Activated naive CD4-positive, alpha-beta T cell (primary cell): ENCODE measurements around the gene KIFC1.
"Not testable (repeated sequence)": the region's sequence is repeated elsewhere in the genome, so short reads cannot be mapped to it uniquely, and the experiment has no call there.

Experiments used
- DNase-seq, 4 experiments: peaks; one replicate each; lab custom pipeline; 2025; lab: John Stamatoyannopoulos, UW

The KIFC1 gene

GRCh38 chr6:33373960-33374910, 17.4 kb upstream of the KIFC1 start:
- DNase-seq = no peak

DNA sequence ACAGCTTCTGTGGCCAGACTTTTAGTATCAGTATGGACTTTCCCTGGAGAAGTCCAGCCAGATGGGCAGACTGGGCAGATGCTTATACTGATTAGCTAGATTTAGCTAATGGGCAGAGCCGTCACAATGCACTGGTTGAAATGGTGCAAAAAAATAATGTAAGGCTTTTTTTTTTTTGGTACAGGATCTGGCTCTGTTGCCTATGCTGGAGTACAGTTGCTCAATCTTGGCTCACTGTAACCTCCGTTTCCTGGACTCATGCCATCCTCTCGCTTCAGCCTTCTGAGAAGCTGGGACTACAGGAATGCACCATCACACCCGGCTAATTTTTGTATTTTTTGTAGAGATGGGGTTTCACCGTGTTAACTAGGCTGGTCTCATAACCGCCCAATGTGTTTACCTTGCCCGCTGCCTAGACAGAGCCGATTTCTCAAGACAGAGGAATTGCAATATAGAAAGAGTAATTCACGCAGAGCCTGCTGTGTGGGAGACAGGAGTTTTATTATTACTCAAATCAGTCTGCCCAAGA, 16.4 kb upstream of the KIFC1 start:
- no peak for DNase-seq

GRCh38 chr6:33377171-33377570, 14.5 kb upstream of the KIFC1 start:
- DNase-seq = no peak

DNA sequence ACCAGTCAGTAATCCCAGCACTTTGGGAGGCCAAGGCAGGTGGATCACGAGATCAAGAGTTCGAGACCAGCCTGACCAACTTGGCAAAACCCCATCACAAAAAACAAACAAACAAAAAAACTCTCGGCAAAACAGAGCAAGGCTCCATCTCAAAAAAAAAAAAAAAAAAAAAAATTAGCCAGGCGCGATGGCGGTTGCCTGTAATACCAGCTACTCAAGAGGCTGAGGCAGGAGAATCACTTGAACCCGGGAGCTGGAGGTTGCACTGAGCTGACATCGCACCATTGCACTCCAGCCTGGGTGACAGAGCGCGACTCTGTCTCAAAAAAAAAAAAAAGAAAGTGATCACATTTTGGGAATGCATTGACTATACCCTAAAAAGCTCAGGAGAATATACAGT, 12.4 kb upstream of the KIFC1 start:
- DNase-seq = not testable (repeated sequence)

- no peak for DNase-seq
These were observed 11.2 kb upstream of the KIFC1 start for GRCh38 chr6:33380272-33380981.

GRCh38 chr6:33383427-33384185, 8.0 kb upstream of the KIFC1 start:
- DNase-seq = no peak

- no peak for DNase-seq
These were observed 7.0 kb upstream of the KIFC1 start for GRCh38 chr6:33384581-33385020.

- no peak for DNase-seq
These were observed 1.4 kb upstream of the KIFC1 start for GRCh38 chr6:33390173-33390572.

GRCh38 chr6:33390767-33391277, 801 bp upstream of the KIFC1 start:
- no peak for DNase-seq

GRCh38 chr6:33391922-33392594, 435 bp downstream of the KIFC1 start:
- DNase-seq = peak in 1 of 4 experiments; percentile 47

GRCh38 chr6:33392595-33392948, 949 bp downstream of the KIFC1 start:
- DNase-seq = no peak

DNA sequence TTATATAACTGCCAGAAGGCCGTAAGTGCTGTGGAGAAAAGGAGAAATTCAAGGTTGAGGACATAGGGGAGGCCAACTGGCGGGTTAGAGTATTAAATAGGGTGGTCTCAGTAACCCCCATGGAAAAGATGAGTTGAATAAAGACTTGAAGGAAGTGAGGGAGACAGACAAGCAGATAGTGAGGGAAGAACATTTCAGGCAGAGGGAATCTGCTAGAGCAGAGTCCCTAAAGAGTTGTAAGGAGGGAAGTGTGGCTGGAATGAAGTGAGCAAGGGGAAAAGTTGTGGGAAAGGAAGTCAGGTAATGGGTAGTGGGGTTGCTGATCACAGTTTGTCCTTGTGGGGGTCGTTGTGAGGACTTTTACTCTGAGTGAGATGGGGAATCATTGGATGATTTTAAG, 1.4 kb downstream of the KIFC1 start:
- no peak for DNase-seq

GRCh38 chr6:33397541-33397940, 5.9 kb downstream of the KIFC1 start:
- no peak for DNase-seq

DNA sequence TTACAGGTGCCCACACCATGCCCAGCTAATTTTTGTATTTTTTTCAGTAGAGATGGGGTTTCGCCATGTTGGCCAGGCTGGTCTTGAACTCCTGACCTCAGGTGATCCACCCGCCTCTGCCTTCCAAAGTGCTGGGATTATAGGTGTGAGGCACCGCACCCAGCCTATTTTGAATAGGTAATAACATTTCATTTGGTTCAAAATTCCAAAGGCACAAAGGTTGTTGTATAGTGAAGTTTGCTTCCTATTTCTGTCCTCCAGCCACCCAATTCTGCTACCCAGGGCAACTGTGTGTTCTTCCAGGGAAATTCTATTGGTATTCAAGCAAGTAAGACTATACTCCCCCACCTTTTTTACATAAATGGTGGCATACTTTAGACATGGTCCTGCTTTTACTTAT, 7.0 kb downstream of the KIFC1 start:
- DNase-seq = not testable (repeated sequence)

DNA sequence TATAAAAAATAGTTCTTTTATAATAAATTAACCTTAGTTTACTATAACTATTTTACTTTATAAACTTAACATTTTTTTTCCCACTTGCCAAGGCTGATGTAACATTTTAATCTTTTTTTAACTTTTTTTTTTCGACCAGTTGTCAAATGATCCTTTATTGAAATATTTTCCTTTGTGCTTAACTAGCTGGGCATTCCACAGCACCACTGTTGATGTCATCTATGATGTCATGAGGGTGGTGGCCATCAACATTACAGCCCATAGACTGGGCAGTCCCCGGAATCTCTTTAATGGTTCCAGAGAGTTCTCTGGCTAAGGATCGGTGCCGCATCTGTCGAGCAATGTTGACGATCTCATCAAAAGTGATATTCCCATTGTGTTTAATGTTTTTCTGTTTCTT, 8.3 kb downstream of the KIFC1 start:
- not testable (repeated sequence) for DNase-seq

DNA sequence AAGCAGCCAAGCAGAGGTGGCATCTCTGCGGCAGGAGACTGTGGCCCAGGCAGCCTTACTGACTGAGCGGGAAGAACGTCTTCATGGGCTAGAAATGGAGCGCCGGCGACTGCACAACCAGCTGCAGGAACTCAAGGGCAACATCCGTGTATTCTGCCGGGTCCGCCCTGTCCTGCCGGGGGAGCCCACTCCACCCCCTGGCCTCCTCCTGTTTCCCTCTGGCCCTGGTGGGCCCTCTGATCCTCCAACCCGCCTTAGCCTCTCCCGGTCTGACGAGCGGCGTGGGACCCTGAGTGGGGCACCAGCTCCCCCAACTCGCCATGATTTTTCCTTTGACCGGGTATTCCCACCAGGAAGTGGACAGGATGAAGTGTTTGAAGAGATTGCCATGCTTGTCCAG, 13.3 kb downstream of the KIFC1 start:
- no peak for DNase-seq

GRCh38 chr6:33405386-33405940, 13.8 kb downstream of the KIFC1 start:
- no peak for DNase-seq

GRCh38 chr6:33406126-33406525, 14.5 kb downstream of the KIFC1 start:
- no peak for DNase-seq

DNA sequence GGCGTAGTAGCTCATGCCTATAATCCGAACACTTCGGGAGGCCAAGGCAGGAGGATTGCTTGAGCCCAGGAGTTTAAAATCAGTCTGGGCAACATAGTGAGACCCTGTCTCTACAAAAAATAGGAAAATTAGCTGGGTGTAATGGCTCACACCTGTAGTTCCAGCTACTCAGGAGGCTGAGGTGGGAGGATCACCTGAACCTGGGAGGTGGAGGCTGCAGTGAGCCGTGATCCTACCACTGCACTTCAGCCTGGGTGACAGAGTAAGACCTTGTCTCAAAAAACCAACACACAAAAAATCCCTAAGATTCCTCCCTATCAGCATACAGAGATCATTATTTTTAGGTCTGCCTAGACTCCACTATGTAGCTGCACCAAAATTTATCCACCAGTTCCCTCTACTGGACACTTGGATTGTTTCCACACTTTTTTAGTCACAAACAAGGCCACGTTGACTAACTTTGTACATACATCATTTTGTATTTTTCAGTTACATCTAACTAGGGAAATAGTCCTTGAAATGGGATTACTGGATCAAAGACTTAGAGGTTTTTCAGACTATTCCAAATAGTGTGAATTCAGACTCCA, 15.6 kb downstream of the KIFC1 start:
- no peak for DNase-seq

DNA sequence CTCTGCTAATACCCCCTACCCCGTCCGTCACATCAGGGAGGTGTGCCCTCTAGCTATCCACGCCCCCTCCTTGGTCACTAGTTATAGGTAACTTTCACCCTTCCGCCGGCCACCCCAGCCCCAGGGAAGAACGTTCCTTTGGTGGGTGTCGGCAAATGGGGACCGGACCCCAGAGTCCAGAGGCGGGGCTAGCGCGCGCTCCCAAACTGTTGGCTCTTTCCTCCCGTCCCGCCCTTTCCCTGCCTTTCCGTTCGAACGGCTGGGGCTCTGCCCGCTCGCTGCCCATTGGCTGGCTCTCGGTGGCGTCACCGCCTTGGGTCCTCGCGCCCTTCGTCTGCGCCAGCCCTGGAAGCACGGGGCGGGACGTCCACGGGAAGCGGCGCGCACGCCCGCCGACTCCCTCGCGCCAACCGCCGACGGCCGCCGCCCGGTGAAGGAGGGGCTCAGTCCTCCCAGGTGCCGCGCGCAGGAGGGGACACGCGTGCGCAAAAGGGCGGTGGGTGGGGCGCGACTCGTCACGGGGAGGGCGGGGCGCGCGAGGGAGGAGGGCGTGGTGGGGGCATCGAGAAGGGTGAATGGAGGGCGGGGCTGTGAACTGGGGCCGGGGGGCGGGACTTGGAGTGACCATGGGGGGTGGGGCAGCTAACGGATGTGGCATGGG, 18.6 kb downstream of the KIFC1 start:
- DNase-seq = peak; percentile 99
